Spleen (tissue), 13 donors: Measurements from ENCODE around the gene DEDD. TPM values are rescaled to one million over a fixed set of nuclear protein-coding genes. Genes with fewer than 3 reads are reported as not detected.

Experiments
- DNase-seq: peaks from one replicate; pipeline ENCODE4 v3.0.0-alpha.2; 2020
- H3K27ac ChIP-seq, 8 donors: fragments of 200-600 bp; sonication (generic) in 7 of 8; 1 replicate in 4 of 8; 2 replicates in 4 of 8; pipeline versions ENCODE4 v1.5.0 to v1.8.0; 2016 to 2021; ENCODE audit warnings: inconsistent platforms in 4 of 8, mild to moderate bottlenecking in 4 of 8, moderate library complexity in 1 of 8
- H3K27me3 ChIP-seq, 7 donors: fragments of 200-600 bp; sonication (generic) in 6 of 7; replicated peaks in 1 of 7; 1 replicate in 4 of 7; 2 replicates in 3 of 7; pipeline versions ENCODE4 v1.5.0 to v1.8.0; 2016 to 2021; ENCODE audit warnings: inconsistent platforms in 3 of 7, mild to moderate bottlenecking in 1 of 7
- H3K36me3 ChIP-seq, 6 donors: fragments of 200-600 bp; sonication (generic) in 5 of 6; 1 replicate in 4 of 6; 2 replicates in 2 of 6; pipeline versions ENCODE4 v1.5.0 to v1.8.0; 2016 to 2021; ENCODE audit warnings: inconsistent platforms in 2 of 6
- H3K4me1 ChIP-seq, 6 donors: fragments of 200-600 bp; sonication (generic) in 5 of 6; 1 replicate in 3 of 6; 2 replicates in 3 of 6; pipeline versions ENCODE4 v1.5.0 to v1.8.0; 2016 to 2021; ENCODE audit warnings: inconsistent platforms in 3 of 6
- H3K4me3 ChIP-seq, 8 donors: fragments of 200-600 bp; sonication (generic) in 7 of 8; 1 replicate in 4 of 8; 2 replicates in 4 of 8; pipeline versions ENCODE4 v1.5.0 to v1.8.0; 2016 to 2021; ENCODE audit warnings: inconsistent platforms in 4 of 8, mild to moderate bottlenecking in 4 of 8, moderate library complexity in 2 of 8
- H3K9me3 ChIP-seq, 8 donors: fragments of 200-600 bp; sonication (generic) in 7 of 8; 1 replicate in 4 of 8; 2 replicates in 4 of 8; pipeline versions ENCODE4 v1.5.0 to v1.8.0; 2016 to 2021; ENCODE audit warnings: inconsistent platforms in 4 of 8
- POLR2A ChIP-seq, 3 donors: fragments of 450-650 bp; IDR thresholded peaks; one replicate each; pipeline ENCODE4 v1.5.1; 2017; ENCODE audit warnings: antibody characterized with exemption in 3 of 3, mild to moderate bottlenecking in 1 of 3
- POLR2AphosphoS5 ChIP-seq, 3 donors: sonication (generic); formaldehyde crosslinking; IDR thresholded peaks; one replicate each; pipeline ENCODE4 v1.5.1; 2017; ENCODE audit warnings: antibody characterized with exemption in 3 of 3
- WGBS, 5 donors: extraction: QIAGEN DNeasy Blood & Tissue Kit in 3 of 5; methylation state at CpG; one replicate each; pipeline versions ENCODE4 v1.1.5 to v1.1.7; 2013 to 2018; 5-methylcytosine and 5-hydroxymethylcytosine counted together
- intact Hi-C: fragments of 100-400 bp; cut with DNase I; formaldehyde crosslinking; loops from one replicate; pipeline ENCODE4 v1.15.0; 2023; ENCODE audit warnings: low total_unique reads
- long read RNA-seq, 2 donors: transcript quantifications; one replicate each; lab custom pipeline, GENCODE V29; 2026
- polyA plus RNA-seq, 3 donors: library from polyadenylated mRNA; stranded (reverse); fragments of 200-250 nt; gene quantifications; one replicate each; pipeline ENCODE4 v1.2.1, GENCODE V29; 2013
- total RNA-seq, 7 donors: library from RNA; depleted of rRNA in 3 of 7; stranded (reverse); fragments of >200 nt in 3 of 7; fragmentation: NEBNext Ultra II Directional in 4 of 7; extraction: Animal tissue kit (Norgen Biotek cat#: 25700) in 4 of 7; gene quantifications; one replicate each; pipeline versions ENCODE4 v1.1.0 to v1.2.1, GENCODE V29; 2016 to 2021
- TF ChIP-seq, protein P1 (sequence below), 11 experiments: fragments of 200-600 bp in 7 of 11; fragments of 450-650 bp in 4 of 11; sonication (generic) in 4 of 11; IDR thresholded peaks in 8 of 11; conservative IDR thresholded peaks in 3 of 11; 1 replicate in 7 of 11; 2 replicates in 4 of 11; pipeline versions ENCODE4 v1.4.0 to v1.8.0; 2016 to 2021; ENCODE audit warnings: antibody characterized with exemption in 11 of 11, inconsistent platforms in 4 of 11, mild to moderate bottlenecking in 1 of 11
- donor health status: healthy with polysubstance abuse.
- donor health status: DM: no; HTN: no; CAD: no; lungs with moderate emphysema.
- donor health status: DM: no; HTN: no; CAD: no.
- donor health status: Bipolar disorder and iron deficiency.
- donor health status: healthy.
- donor health status: DM: no; HTN: no; CAD: no.
- donor health status: DM: yes; HTN: yes; CAD: no.

DEDD gene, protein sequence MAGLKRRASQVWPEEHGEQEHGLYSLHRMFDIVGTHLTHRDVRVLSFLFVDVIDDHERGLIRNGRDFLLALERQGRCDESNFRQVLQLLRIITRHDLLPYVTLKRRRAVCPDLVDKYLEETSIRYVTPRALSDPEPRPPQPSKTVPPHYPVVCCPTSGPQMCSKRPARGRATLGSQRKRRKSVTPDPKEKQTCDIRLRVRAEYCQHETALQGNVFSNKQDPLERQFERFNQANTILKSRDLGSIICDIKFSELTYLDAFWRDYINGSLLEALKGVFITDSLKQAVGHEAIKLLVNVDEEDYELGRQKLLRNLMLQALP
- total RNA-seq (10 to 100 TPM; 28.7 to 49.1 (median 38.2) TPM), polyA plus RNA-seq (10 to 100 TPM; 15.9 to 18.5 (median 17.7) TPM)
- long read RNA-seq, donor 1, partial matches to known transcripts, result 0 of 4 reads
- long read RNA-seq, donor 1, other reads (novel, unspliced or antisense), result 0 of 4 reads
- long read RNA-seq, donor 2, partial matches to known transcripts, result 0 of 6 reads
- long read RNA-seq, donor 2, other reads (novel, unspliced or antisense), result 0 of 6 reads

DNA sequence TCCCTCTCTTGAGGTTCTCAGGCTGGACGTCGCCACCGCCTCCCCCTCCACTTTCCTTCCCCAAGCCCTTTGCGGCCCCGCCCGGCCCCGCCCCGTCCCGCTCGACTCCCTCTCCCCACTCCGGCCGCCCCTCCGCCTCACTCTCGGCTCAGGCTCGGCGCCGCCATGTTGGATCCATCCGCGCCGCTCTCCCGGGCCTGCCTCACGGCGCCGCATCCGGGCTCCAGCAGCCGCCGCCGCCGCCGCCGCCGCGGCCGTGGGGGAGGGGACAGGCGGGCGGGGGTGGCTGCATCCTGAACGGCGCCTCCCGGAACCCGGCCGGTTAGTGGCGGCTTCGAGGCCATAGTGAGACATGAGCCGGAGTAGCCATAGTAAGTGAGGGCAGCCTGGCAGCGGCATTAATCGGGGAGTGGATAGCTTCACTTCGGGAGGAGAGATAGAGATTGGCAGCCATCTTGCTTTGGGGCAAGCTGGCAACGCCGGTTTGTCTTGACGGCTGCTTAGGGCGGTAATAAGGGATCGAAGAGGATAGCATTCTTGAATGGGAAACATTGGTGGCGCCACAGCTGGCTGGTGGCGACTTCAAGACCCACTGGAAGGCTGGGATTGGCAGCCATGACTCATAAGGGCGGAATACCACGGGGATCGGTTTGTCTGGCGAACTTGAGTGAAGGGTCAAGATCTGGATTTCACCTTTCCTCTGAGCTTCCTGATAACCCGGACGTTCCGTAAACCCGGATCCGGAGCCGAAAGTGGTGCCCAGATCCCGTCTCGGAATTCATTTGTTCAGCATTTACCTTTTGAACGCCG lies at the start of gene DEDD:
TSS of gene DEDD (minus strand) at position 258 of the 810 bp plus-strand sequence. CDS start 8,205 bp downstream, outside the sequence.
- Histone ChIP-seq H3K4me3 (peak within 1 kb of the TSS; percentile 55 to 85 (median 66)), H3K27me3 (no peaks in the 10 kb centered on the region), H3K4me1 (peaks cover 40 to 92% (median 56%) of the 10 kb centered on the region in 6 donors), H3K9me3 (no peaks in the 10 kb centered on the region), H3K27ac (peak within 1 kb of the TSS; percentile 95 to 99 (median 97)), H3K36me3 (peaks cover 2 to 34% (median 17%) of the 10 kb centered on the region in 6 donors)
- intact Hi-C loops, result no loop called here
- 0 to 1% (median 1%) methylated on average over 30 to 68 of the region's 68 CpGs for WGBS, 5 donors
- TF ChIP-seq POLR2AphosphoS5 (IDR thresholded peaks at IDR 0.05) (peak; percentile 74 to 80 (median 80)), POLR2A (IDR thresholded peaks at IDR 0.05) (no peak)
- TF ChIP-seq, protein P1, sequence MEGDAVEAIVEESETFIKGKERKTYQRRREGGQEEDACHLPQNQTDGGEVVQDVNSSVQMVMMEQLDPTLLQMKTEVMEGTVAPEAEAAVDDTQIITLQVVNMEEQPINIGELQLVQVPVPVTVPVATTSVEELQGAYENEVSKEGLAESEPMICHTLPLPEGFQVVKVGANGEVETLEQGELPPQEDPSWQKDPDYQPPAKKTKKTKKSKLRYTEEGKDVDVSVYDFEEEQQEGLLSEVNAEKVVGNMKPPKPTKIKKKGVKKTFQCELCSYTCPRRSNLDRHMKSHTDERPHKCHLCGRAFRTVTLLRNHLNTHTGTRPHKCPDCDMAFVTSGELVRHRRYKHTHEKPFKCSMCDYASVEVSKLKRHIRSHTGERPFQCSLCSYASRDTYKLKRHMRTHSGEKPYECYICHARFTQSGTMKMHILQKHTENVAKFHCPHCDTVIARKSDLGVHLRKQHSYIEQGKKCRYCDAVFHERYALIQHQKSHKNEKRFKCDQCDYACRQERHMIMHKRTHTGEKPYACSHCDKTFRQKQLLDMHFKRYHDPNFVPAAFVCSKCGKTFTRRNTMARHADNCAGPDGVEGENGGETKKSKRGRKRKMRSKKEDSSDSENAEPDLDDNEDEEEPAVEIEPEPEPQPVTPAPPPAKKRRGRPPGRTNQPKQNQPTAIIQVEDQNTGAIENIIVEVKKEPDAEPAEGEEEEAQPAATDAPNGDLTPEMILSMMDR (IDR thresholded peaks at IDR 0.05 in 8 of 11, conservative IDR thresholded peaks at IDR 0.05 in 3 of 11), result peak in 1 of 11 experiments; percentile 21
- peak; percentile 97 for DNase-seq

DNA sequence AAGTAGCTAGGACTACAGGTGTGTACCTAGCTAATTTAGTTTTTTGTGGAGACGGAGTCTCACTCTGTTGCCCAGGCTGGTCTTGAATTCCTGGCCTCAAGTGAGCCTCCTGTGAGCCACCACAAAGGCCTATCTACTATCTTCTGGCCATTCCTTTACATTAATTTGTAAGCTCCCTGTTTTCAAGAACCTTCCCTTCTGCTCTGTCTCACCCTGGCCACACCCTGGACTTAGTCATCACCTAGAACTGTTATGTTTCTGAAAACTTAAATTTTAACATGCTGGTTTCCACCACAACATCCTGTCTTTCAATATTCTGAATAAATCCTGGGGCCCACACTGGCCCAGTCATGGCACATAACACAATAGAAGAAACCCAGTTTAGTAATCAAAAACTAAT lies 49.7 kb upstream of the DEDD start:
- 73 to 91% (median 85%) methylated on average over 1 of the region's 1 CpG for WGBS, 5 donors
- H3K4me3 ChIP-seq, result no peak overlapping the region

DNA sequence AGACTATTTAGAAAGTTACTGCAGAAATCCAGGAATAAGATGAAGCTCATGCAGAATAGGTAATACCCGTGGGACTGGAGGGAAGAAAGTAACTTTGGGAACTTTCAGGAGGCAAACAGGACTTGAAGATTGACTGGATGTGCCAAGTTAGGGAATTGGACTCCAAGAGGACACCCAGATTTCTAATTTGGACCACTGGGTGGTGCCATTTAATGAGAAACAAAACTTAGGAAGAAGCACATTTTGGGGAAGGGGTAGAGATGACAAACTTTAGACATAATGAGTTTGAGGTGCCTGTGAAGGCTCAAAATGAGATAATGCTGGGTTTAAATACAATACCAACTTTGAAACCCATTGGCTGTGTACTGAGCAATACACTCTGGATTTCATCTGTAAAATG lies 48.2 kb upstream of the DEDD start:
- DNase-seq, result no peak
- Histone ChIP-seq H3K36me3 (peaks cover 0 to 5% (median 2%) of the 10 kb centered on the region in 6 donors), H3K4me1 (peaks cover 48 to 90% (median 76%) of the 10 kb centered on the region in 6 donors), H3K27me3 (no peaks in the 10 kb centered on the region), H3K9me3 (no peaks in the 10 kb centered on the region), H3K4me3 (no peak overlapping the region), H3K27ac (peak overlapping the region in 4 of 8 donors; percentile 22 to 92 (median 92))
- 41 to 83% (median 67%) methylated on average over 1 of the region's 1 CpG for WGBS, 5 donors
- intact Hi-C loops, result no loop called here
- TF ChIP-seq POLR2A (IDR thresholded peaks at IDR 0.05) (no peak), POLR2AphosphoS5 (IDR thresholded peaks at IDR 0.05) (no peak)
- TF ChIP-seq, protein P1 (IDR thresholded peaks at IDR 0.05 in 8 of 11, conservative IDR thresholded peaks at IDR 0.05 in 3 of 11), result peak in 4 of 11 experiments; percentile 26 to 51 (median 38)

More for the DNA sequence above, 49.7 kb upstream of the DEDD start:
- H3K9me3 ChIP-seq, result no peaks in the 10 kb centered on the region
- H3K36me3 ChIP-seq, result no peaks in the 10 kb centered on the region
- peaks cover 52 to 92% (median 79%) of the 10 kb centered on the region in 6 donors for H3K4me1 ChIP-seq
- peak; percentile 54 for DNase-seq
- intact Hi-C loops, result no loop called here
- no peaks in the 10 kb centered on the region for H3K27me3 ChIP-seq
- no peak for TF ChIP-seq POLR2A (IDR thresholded peaks at IDR 0.05)
- TF ChIP-seq, protein P1 (IDR thresholded peaks at IDR 0.05 in 8 of 11, conservative IDR thresholded peaks at IDR 0.05 in 3 of 11), result no peak
- H3K27ac ChIP-seq, result peak overlapping the region; percentile 58 to 92 (median 91)
